OCI-LY3 (cell line): ENCODE measurements around the gene ACOXL.

Experiments
- CTCF ChIP-seq: fragments of 200-600, 300-600 bp; sonication (generic); IDR thresholded peaks from 2 replicates; pipeline ENCODE4 v1.5.1; 2014; ENCODE audit warnings: antibody characterized with exemption, low read length, low read depth
- EZH2phosphoT487 ChIP-seq: fragments of 200-600 bp; shearing (Covaris generic); IDR thresholded peaks from 2 replicates; pipeline ENCODE4 v1.6.1; 2018; ENCODE audit warnings: antibody characterized with exemption, mixed run types, low read depth

- TF ChIP-seq CTCF (no peak), EZH2phosphoT487 (no peak)
Measured at GRCh38 chr2:110791435-110791834, 59.1 kb downstream of the ACOXL start.
